HepG2 (cell line): ENCODE measurements around the gene PTCH1.

Experiments used
- ARNT ChIP-seq: fragments of 450-650 bp; IDR thresholded peaks from 2 replicates; pipeline ENCODE4 v1.6.1; 2017
- ATF3 ChIP-seq: sonication (generic); formaldehyde crosslinking; IDR thresholded peaks from 2 replicates; pipeline ENCODE4 v1.4.0; 2020; ENCODE audit warnings: missing genetic modification reagents
- CTCF ChIP-seq: sonication (generic); formaldehyde crosslinking; IDR thresholded peaks from 2 replicates; pipeline ENCODE4 v1.5.0; 2020; ENCODE audit warnings: mild to moderate bottlenecking, missing genetic modification reagents, moderate library complexity
- DMTF1 ChIP-seq: sonication (generic); formaldehyde crosslinking; IDR thresholded peaks from 2 replicates; pipeline ENCODE4 v1.4.0; 2020; ENCODE audit warnings: mild to moderate bottlenecking, missing genetic modification reagents
- ETV5 ChIP-seq: IDR thresholded peaks from 2 replicates; pipeline ENCODE4 v1.6.1; 2018; ENCODE audit warnings: missing biosample characterization, missing genetic modification reagents, inconsistent platforms, borderline replicate concordance
- EZH2 ChIP-seq: conservative IDR thresholded peaks from 2 replicates; pipeline ENCODE4 v1.6.1; 2012; ENCODE audit warnings: mild to moderate bottlenecking, low read depth, low read length, moderate library complexity
- FUBP1 ChIP-seq: sonication (generic); formaldehyde crosslinking; IDR thresholded peaks from 2 replicates; pipeline ENCODE4 v1.5.1; 2020; ENCODE audit warnings: missing genetic modification reagents, mild to moderate bottlenecking, borderline replicate concordance
- MAFK ChIP-seq, 2 experiments: IDR thresholded peaks in 1 of 2; conservative IDR thresholded peaks in 1 of 2; 2 replicates each; pipeline ENCODE4 v1.6.1; 2011; ENCODE audit warnings: improper control_type of control experiment in 2 of 2, low read length in 2 of 2
- POLR2A ChIP-seq, 2 experiments: IDR thresholded peaks; 2 replicates each; pipeline ENCODE4 v1.6.1; 2011; ENCODE audit warnings: low read depth in 2 of 2, low read length in 2 of 2, mild to moderate bottlenecking in 1 of 2, moderate library complexity in 1 of 2; ENCODE audit not compliant: insufficient read depth in 1 of 2
- RBAK ChIP-seq: sonication (generic); formaldehyde crosslinking; IDR thresholded peaks from 2 replicates; pipeline ENCODE4 v1.5.1; 2020; ENCODE audit warnings: mild to moderate bottlenecking, missing genetic modification reagents
- TFE3 ChIP-seq: IDR thresholded peaks from 2 replicates; pipeline ENCODE4 v1.6.1; 2016
- ZNF407 ChIP-seq: sonication (generic); formaldehyde crosslinking; IDR thresholded peaks from one replicate; pipeline ENCODE4 v1.5.1; 2020; ENCODE audit warnings: mild to moderate bottlenecking, missing genetic modification reagents; ENCODE audit errors: not compliant biosample characterization
- ZNF503 ChIP-seq: sonication (generic); formaldehyde crosslinking; IDR thresholded peaks from 2 replicates; pipeline ENCODE4 v1.4.0; 2020; ENCODE audit warnings: missing genetic modification reagents

GRCh38 chr9:95452176-95452575, 64.6 kb downstream of the PTCH1 start:
- TF ChIP-seq TFE3 (CRISPR knock-in tag) (no peak), ZNF503 (CRISPR knock-in tag) (no peak), ZNF407 (CRISPR knock-in tag) (no peak), RBAK (CRISPR knock-in tag) (no peak), MAFK (conservative IDR thresholded peaks at IDR 0.05 in 1 of 2, IDR thresholded peaks at IDR 0.05 in 1 of 2; ENCODE audit: low read length in 2 of 2) (no peak), ATF3 (no peak), POLR2A (IDR thresholded peaks at IDR 0.05; ENCODE audit: insufficient read depth in 1 of 2, low read depth in 2 of 2, low read length in 2 of 2) (no peak), DMTF1 (CRISPR knock-in tag) (no peak), CTCF (CRISPR knock-in tag) (no peak), ETV5 (CRISPR knock-in tag) (no peak), FUBP1 (no peak), EZH2 (no peak), ARNT (no peak)
